ENCODE results near the gene ARMC7. TPM values are rescaled to one million over a fixed set of nuclear protein-coding genes. Genes with fewer than 3 reads are reported as not detected.
A peak's percentile ranks its signal among the peaks of the same experiment; 100 is the strongest.
"Not testable (repeated sequence)": the region's sequence is repeated elsewhere in the genome, so short reads cannot be mapped to it uniquely, and the experiment has no call there.

The ARMC7 gene
- total and polyA plus RNA-seq, 12 donors, result 3.7 to 13.8 (median 7.8) TPM

DNA sequence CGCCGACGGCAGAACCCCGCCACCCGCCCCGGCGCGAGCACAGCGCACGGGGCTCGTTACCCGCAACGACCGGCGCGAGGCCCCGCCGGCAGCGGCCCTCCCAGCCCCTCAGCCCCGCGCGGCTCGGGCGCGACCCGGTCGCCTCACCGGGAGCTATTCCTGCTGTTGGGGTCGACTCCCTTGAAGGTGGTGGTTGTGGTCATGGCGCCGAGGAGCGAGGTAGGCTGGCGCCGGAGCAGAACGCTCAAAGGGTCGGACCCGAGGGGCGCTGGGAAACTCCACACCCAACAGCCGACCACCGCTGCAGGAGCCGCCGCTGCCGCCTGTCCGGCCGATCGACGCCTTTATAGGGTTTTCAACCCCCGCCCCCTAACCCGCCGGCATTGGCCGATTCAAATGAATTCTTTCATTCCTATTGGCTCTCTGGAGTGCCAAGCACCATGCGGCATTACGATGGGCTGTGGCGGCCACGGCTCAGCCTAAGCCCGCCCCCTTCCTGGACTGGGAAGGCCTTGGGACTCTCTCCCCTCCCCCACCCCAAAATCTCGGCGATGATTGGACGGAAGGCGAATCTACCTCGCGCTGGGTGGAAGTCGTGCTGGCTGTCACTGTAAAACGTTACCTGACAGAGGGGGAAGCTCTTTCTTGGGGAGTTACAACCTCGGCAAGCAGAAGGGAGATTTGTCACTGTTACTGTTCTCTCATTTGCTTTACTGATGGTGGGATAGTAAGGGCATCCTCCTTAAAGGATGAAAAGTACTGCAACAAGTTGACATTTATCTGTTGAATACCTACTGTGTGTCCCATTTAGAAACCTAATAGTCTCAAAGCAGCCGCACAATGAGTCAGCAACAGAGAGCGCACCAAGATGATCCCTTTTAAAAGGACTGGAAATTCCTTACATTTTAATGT lies 44.7 kb downstream of the ARMC7 start, which contains the start of gene JPT1:
TSS of gene JPT1 (minus strand) at position 318 of the 912 bp plus-strand sequence. CDS start at position 203, 115 bp downstream.
- intact Hi-C loops (cut with DNase I), result no loop called here

GRCh38 chr17:75155191-75155601 lies 45.4 kb downstream of the ARMC7 start:
- intact Hi-C loops (cut with DNase I), result no loop called here
- no peak for DNase-seq
- Histone ChIP-seq H3K36me3 (replicated peaks in 1 of 2) (no peaks in the 10 kb centered on the region), H3K4me1 (replicated peaks in 1 of 2) (peaks cover 12 to 19% of the 10 kb centered on the region in 2 donors), H3K27me3 (no peaks in the 10 kb centered on the region), H3K27ac (peak overlapping the region in 2 of 5 donors; percentile 55 to 60), H3K9me3 (replicated peaks in 1 of 3) (no peaks in the 10 kb centered on the region), H3K4me3 (no peak overlapping the region)
- 89 to 93% (median 91%) methylated on average over 3 of the region's 3 CpGs for WGBS, 4 donors
- TF ChIP-seq CTCF (IDR thresholded peaks at IDR 0.05) (no peak), POLR2A (IDR thresholded peaks at IDR 0.05) (no peak)

More for the DNA sequence above, 44.7 kb downstream of the ARMC7 start, which contains the start of gene JPT1:
- 2 to 9% (median 4%) methylated on average over 9 to 67 of the region's 67 CpGs for WGBS, 4 donors
- no peaks in the 10 kb centered on the region for H3K27me3 ChIP-seq
- peak; percentile 99 to 100 for TF ChIP-seq POLR2A (IDR thresholded peaks at IDR 0.05)
- peak in 1 of 6 experiments; percentile 2 for TF ChIP-seq CTCF (IDR thresholded peaks at IDR 0.05)
- H3K36me3 ChIP-seq (replicated peaks in 1 of 2), result no peaks in the 10 kb centered on the region
- no peaks in the 10 kb centered on the region for H3K9me3 ChIP-seq (replicated peaks in 1 of 3)
- H3K4me1 ChIP-seq (replicated peaks in 1 of 2), result peaks cover 12 to 19% of the 10 kb centered on the region in 2 donors
- peak within 1 kb of the TSS; percentile 12 to 89 (median 69) for H3K4me3 ChIP-seq
- peak; percentile 98 to 100 (median 99) for DNase-seq
- H3K27ac ChIP-seq, result peak within 1 kb of the TSS in 4 of 5 donors; percentile 14 to 87 (median 72)

- peaks cover 4 to 11% of the 10 kb centered on the region in 2 donors for H3K4me1 ChIP-seq (replicated peaks in 1 of 2)
- intact Hi-C loops (cut with DNase I); H3K27me3 ChIP-seq; H3K9me3 ChIP-seq (replicated peaks in 1 of 3); H3K36me3 ChIP-seq (replicated peaks in 1 of 2); H3K4me3 ChIP-seq: not testable (repeated sequence)
- peak in 5 of 7 donors; percentile 61 to 74 (median 64) for DNase-seq
- 67 to 79% (median 72%) methylated on average over 8 of the region's 8 CpGs for WGBS, 4 donors
- peak overlapping the region in 2 of 5 donors; percentile 22 to 33 for H3K27ac ChIP-seq
Measured at GRCh38 chr17:75158480-75158879, 48.7 kb downstream of the ARMC7 start.

DNA sequence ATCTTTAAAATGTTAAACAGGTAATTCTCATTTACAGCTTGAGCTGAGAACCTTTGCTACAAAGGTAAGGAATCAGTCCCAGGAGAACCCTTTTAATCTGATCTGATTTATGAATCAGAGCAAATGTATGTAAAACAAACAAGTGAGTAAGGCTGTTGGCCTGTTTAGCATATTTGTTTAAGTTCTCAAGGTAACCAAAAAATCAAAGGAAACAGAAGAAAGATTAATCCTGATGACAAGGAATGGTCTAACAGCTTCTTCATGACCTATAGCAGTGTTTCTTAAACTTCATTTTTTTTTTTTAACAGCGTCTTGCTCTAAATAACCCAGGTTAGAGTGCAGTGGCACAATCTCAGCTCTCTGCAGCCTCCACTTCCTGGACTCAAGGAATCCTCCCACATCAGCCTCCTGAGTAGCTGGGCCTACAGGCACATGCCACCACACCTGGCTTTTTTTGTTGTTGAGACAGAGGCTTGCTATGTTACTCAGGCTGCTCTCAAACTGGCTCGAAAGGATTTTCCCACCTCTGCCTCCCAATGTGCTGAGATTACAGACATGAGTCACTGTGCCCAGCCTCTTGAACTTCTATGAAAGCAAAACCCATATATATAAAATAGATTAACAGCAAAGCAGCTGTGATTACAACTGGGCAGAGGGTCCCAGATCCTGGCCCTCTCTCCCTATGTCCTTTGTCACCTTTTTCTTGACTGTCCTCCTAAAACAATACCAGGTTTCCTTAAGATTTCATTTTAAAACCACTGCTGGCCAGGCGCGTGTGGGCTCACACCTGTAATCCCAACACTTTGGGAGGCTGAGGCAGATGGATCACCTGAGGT lies 49.6 kb downstream of the ARMC7 start:
- H3K9me3 ChIP-seq (replicated peaks in 1 of 3), result no peaks in the 10 kb centered on the region
- no peak for TF ChIP-seq CTCF (IDR thresholded peaks at IDR 0.05)
- no peak for TF ChIP-seq POLR2A (IDR thresholded peaks at IDR 0.05)
- H3K27ac ChIP-seq, result peak overlapping the region in 2 of 5 donors; percentile 22 to 33
- no peaks in the 10 kb centered on the region for H3K36me3 ChIP-seq (replicated peaks in 1 of 2)
- no peaks in the 10 kb centered on the region for H3K27me3 ChIP-seq
- peak in 5 of 7 donors; percentile 28 to 54 (median 46) for DNase-seq
- WGBS, 4 donors, result 76 to 85% (median 80%) methylated on average over 4 of the region's 4 CpGs
- H3K4me1 ChIP-seq (replicated peaks in 1 of 2), result peaks cover 0 to 8% of the 10 kb centered on the region in 2 donors
- H3K4me3 ChIP-seq, result no peak overlapping the region
- intact Hi-C loops (cut with DNase I), result no loop called here
